Calu3 (cell line): Measurements from ENCODE around the gene SRSF8. TPM values are rescaled to one million over a fixed set of nuclear protein-coding genes. Genes with fewer than 3 reads are reported as not detected.
"Not testable (repeated sequence)": the region's sequence is repeated elsewhere in the genome, so short reads cannot be mapped to it uniquely, and the experiment has no call there.

Experiments used
- BruUV-seq: library from RNA; stranded (reverse); fragments of 400-500 nt; replicated peaks from 2 replicates; lab custom pipeline; 2021; lab: Mats Ljungman, UMichigan
- CTCF ChIA-PET: fragments of 300-600 bp; sonication (Branson Sonifier 250); formaldehyde crosslinking; loops from one replicate; lab custom pipeline; 2022; ENCODE audit warnings: antibody characterized with exemption; lab: Charles Lee
- DNase-seq: peaks from one replicate; pipeline ENCODE4 v3.0.0; 2022
- H3K27ac Mint-ChIP-seq: one replicate; pipeline ENCODE4 v1.8.0; 2022; ENCODE audit warnings: mixed read lengths; ENCODE audit not compliant: unreplicated experiment
- H3K27me3 Mint-ChIP-seq: one replicate; pipeline ENCODE4 v1.8.0; 2022; ENCODE audit warnings: mixed read lengths; ENCODE audit not compliant: unreplicated experiment
- H3K36me3 Mint-ChIP-seq: one replicate; pipeline ENCODE4 v1.8.0; 2022; ENCODE audit warnings: mild to moderate bottlenecking, moderate library complexity, mixed read lengths; ENCODE audit not compliant: insufficient read depth, unreplicated experiment
- H3K4me1 Mint-ChIP-seq: one replicate; pipeline ENCODE4 v1.8.0; 2022; ENCODE audit warnings: mild to moderate bottlenecking, low read depth, mixed read lengths; ENCODE audit not compliant: unreplicated experiment
- H3K4me3 Mint-ChIP-seq: one replicate; pipeline ENCODE4 v1.8.0; 2022; ENCODE audit warnings: mild to moderate bottlenecking, low read depth, moderate library complexity, mixed read lengths; ENCODE audit not compliant: unreplicated experiment
- H3K9me3 Mint-ChIP-seq: one replicate; pipeline ENCODE4 v1.8.0; 2022; ENCODE audit warnings: low read depth, mixed read lengths; ENCODE audit not compliant: unreplicated experiment
- intact Hi-C: fragments of 100-400 bp; cut with micrococcal nuclease; formaldehyde crosslinking; loops from one replicate; pipeline ENCODE4 v1.10.0; 2022; ENCODE audit not compliant: unreplicated experiment
- total RNA-seq: library from RNA; stranded (reverse); gene quantifications from 2 replicates; pipeline ENCODE4 v1.2.3, GENCODE V29; 2022
- TF ChIP-seq, protein P1 (sequence below): fragments of 200-600 bp; IDR thresholded peaks from one replicate; pipeline ENCODE4 v1.8.0; 2022; ENCODE audit warnings: antibody characterized with exemption; ENCODE audit not compliant: unreplicated experiment

Gene SRSF8
- total RNA-seq, 1 experiment from 2014 or later = 27.8 TPM

- DNase-seq = no peak
- Mint-ChIP-seq H3K9me3 (no peaks in the 10 kb centered on the region), H3K27ac (no peak overlapping the region), H3K36me3 (no peaks in the 10 kb centered on the region), H3K4me1 (no peaks in the 10 kb centered on the region), H3K27me3 (peaks cover 29% of the 10 kb centered on the region), H3K4me3 (no peak overlapping the region)
- intact Hi-C loops = no loop called here
- TF ChIP-seq, protein P1, sequence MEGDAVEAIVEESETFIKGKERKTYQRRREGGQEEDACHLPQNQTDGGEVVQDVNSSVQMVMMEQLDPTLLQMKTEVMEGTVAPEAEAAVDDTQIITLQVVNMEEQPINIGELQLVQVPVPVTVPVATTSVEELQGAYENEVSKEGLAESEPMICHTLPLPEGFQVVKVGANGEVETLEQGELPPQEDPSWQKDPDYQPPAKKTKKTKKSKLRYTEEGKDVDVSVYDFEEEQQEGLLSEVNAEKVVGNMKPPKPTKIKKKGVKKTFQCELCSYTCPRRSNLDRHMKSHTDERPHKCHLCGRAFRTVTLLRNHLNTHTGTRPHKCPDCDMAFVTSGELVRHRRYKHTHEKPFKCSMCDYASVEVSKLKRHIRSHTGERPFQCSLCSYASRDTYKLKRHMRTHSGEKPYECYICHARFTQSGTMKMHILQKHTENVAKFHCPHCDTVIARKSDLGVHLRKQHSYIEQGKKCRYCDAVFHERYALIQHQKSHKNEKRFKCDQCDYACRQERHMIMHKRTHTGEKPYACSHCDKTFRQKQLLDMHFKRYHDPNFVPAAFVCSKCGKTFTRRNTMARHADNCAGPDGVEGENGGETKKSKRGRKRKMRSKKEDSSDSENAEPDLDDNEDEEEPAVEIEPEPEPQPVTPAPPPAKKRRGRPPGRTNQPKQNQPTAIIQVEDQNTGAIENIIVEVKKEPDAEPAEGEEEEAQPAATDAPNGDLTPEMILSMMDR = no peak
- CTCF ChIA-PET = no interaction called here
- BruUV-seq = no TSS peak
Measured at GRCh38 chr11:95044010-95044409, 22.7 kb upstream of the SRSF8 start.

DNA sequence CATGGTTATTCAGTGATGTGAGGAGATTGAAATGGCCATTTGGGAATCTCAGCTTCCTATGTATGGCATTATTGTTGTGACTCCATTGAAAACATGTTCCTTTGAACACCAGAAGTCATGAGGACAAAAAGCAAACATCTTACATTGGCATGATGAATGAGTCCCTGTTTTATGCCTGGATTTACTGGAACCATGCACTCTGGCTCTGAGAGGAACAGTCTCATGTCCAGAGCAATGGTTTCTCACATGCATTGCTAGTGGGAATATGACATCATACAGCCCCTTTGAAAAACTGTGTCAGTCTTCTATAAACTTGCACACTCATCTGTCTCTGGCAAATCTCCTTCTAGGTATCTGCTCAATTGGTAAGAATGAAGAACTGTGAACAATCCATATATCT lies 20.9 kb upstream of the SRSF8 start:
- BruUV-seq = no TSS peak
- Mint-ChIP-seq H3K9me3 (no peaks in the 10 kb centered on the region), H3K27ac (no peak overlapping the region), H3K4me3 (no peak overlapping the region), H3K36me3 (no peaks in the 10 kb centered on the region), H3K4me1 (no peaks in the 10 kb centered on the region), H3K27me3 (peaks cover 29% of the 10 kb centered on the region)
- intact Hi-C loops = loop anchor here (5.0 kb wide), 1 partner anchor 64 kb away; no protein-coding TSS in a partner anchor
- no peak for DNase-seq
- CTCF ChIA-PET = no interaction called here
- TF ChIP-seq, protein P1 = no peak

GRCh38 chr11:95049122-95049521 lies 17.6 kb upstream of the SRSF8 start, which contains the start of gene KDM4F:
Gene KDM4F (plus strand): TSS chr11:95049422.
- H3K4me1 Mint-ChIP-seq, H3K9me3 Mint-ChIP-seq, DNase-seq, H3K27ac Mint-ChIP-seq, CTCF ChIA-PET, BruUV-seq, H3K36me3 Mint-ChIP-seq, H3K4me3 Mint-ChIP-seq: not testable (repeated sequence)
- intact Hi-C loops = loop anchor here (5.0 kb wide), 1 partner anchor 67 kb away; no protein-coding TSS in a partner anchor
- H3K27me3 Mint-ChIP-seq = peaks cover 22% of the 10 kb centered on the region

DNA sequence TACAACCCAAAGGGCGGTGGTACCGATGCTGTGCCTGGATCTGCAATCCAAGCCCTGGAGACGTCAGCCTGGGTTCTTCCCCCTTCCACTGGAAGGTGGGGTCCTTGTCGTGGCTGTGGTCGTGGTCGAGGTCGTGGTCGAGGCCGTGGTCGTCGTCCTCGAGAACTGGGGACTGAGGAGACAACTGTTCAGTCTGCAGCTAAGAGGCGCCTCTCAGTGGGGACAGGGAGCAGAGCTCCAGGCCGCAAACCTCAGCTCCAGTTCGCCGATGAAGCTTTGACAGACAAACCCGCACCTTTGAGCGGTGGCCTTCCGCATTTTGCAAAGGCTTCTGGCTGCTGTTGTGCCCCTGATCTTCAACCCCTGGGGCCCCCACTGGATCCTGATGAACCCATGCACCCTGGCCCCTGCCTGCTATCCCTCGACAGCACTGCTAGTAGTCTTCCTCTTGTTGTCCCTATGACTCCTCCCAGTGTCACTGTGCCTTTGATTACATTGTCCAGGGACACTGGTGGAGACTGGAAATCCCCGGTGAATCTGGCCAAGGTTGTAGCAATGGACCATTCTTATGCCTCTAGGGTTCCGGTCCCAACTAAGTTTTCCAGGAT lies 16.0 kb upstream of the SRSF8 start:
- intact Hi-C loops = no loop called here
- no peak overlapping the region for H3K4me3 Mint-ChIP-seq
- no peaks in the 10 kb centered on the region for H3K4me1 Mint-ChIP-seq
- no peaks in the 10 kb centered on the region for H3K36me3 Mint-ChIP-seq
- no TSS peak for BruUV-seq
- TF ChIP-seq, protein P1 = no peak
- DNase-seq = no peak
- H3K27me3 Mint-ChIP-seq = peaks cover 6% of the 10 kb centered on the region
- no peak overlapping the region for H3K27ac Mint-ChIP-seq
- no peaks in the 10 kb centered on the region for H3K9me3 Mint-ChIP-seq
- CTCF ChIA-PET = no interaction called here

DNA sequence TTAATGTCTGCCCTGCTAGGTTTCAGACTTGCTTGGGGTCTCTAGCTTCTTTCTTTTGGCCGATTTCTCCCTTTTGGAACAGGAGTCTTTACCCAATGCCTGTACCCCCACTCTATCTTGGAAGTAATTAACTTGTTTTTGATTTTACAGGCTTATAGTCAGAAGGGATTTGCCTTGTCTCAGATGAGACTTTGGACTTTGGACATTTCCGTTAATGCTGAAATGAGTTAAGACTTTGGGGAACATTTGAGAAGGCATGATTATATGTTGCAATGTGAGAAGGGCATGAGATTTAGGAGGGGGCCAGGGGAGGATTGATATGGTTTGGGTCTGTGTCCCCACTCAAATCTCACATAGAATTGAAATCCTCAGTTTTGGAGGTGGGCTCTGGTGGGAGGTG lies 12.4 kb upstream of the SRSF8 start:
- H3K27ac Mint-ChIP-seq = no peak overlapping the region
- no peaks in the 10 kb centered on the region for H3K4me1 Mint-ChIP-seq

More for the DNA sequence above, 12.4 kb upstream of the SRSF8 start:
- Mint-ChIP-seq H3K36me3 (no peaks in the 10 kb centered on the region), H3K9me3 (no peaks in the 10 kb centered on the region), H3K4me3 (no peak overlapping the region), H3K27me3 (no peaks in the 10 kb centered on the region)
- CTCF ChIA-PET = no interaction called here
- no peak for DNase-seq
- TF ChIP-seq, protein P1 = no peak
- intact Hi-C loops = no loop called here
- BruUV-seq = no TSS peak
